ENCODE measurements around the gene FAM234A. TPM values are rescaled to one million over a fixed set of nuclear protein-coding genes. Genes with fewer than 3 reads are reported as not detected.

FAM234A gene
- total RNA-seq, 2 experiments from 2014 or later = 21.0 to 21.1 TPM

Other genes with a start within 250 kb of the FAM234A start
- gene POLR3K, start 181.2 kb upstream of the FAM234A start, total RNA-seq = 10 to 100 TPM; 29.2 to 30.1 TPM
- gene SNRNP25, start 181.0 kb upstream of the FAM234A start, total RNA-seq = 10 to 100 TPM; 52.8 to 59.1 TPM
- under 1 TPM in 1 of 2 experiments, not detected in 1; 0.33 TPM for gene RHBDF1, start 162.2 kb upstream of the FAM234A start, total RNA-seq
- gene MPG, start 156.6 kb upstream of the FAM234A start, total RNA-seq = 10 to 100 TPM; 45.8 to 48.1 TPM
- gene NPRL3, start 96.1 kb upstream of the FAM234A start, total RNA-seq = 10 to 100 TPM; 27.4 to 31.6 TPM
- not detected for gene HBZ, start 82.2 kb upstream of the FAM234A start, total RNA-seq
- gene HBM, start 68.8 kb upstream of the FAM234A start, total RNA-seq = not detected
- not detected for gene HBA2, start 61.9 kb upstream of the FAM234A start, total RNA-seq
- gene HBA1, start 58.1 kb upstream of the FAM234A start, total RNA-seq = not detected
- gene HBQ1, start 54.4 kb upstream of the FAM234A start, total RNA-seq = not detected
- 10 to 100 TPM; 83.8 to 86.2 TPM for gene LUC7L, start 5.4 kb upstream of the FAM234A start, total RNA-seq
- not detected for gene RGS11, start 41.1 kb downstream of the FAM234A start, total RNA-seq
- not detected for gene ARHGDIG, start 45.8 kb downstream of the FAM234A start, total RNA-seq
- under 1 TPM in 1 of 2 experiments, not detected in 1; 0.31 TPM for gene PDIA2, start 48.3 kb downstream of the FAM234A start, total RNA-seq
- 10 to 100 TPM; 30.9 to 32.5 TPM for gene AXIN1, start 117.9 kb downstream of the FAM234A start, total RNA-seq
- gene MRPL28, start 135.7 kb downstream of the FAM234A start, total RNA-seq = 10 to 100 TPM; 64.4 to 67.5 TPM
- 10 to 100 TPM; 58.9 to 59.0 TPM for gene PGAP6, start 147.2 kb downstream of the FAM234A start, total RNA-seq
- gene NME4, start 162.4 kb downstream of the FAM234A start, total RNA-seq = 1 to 10 TPM; 8.2 to 8.8 TPM
- gene DECR2, start 167.1 kb downstream of the FAM234A start, total RNA-seq = 1 to 10 TPM; 5.6 to 7.9 TPM
- 10 to 100 TPM; 28.8 to 29.3 TPM for gene RAB11FIP3, start 190.8 kb downstream of the FAM234A start, total RNA-seq

All from activated naive CD8-positive, alpha-beta T cell treated with anti-CD3 and anti-CD28 coated beads, Interleukin-2, amount 10 ng/mL, durations not matched to agents 7 days and 5 days (primary cell).